Transverse colon (tissue), 4 donors: Measurements from ENCODE around the gene PCDHGB4.
"Not testable (repeated sequence)": the region's sequence is repeated elsewhere in the genome, so short reads cannot be mapped to it uniquely, and the experiment has no call there.

Experiments used
- CTCF ChIP-seq, 5 experiments: fragments of 200-600 bp in 3 of 5; fragments of 450-650 bp in 2 of 5; sonication (generic) in 3 of 5; IDR thresholded peaks; 1 replicate in 2 of 5; 2 replicates in 3 of 5; pipeline ENCODE4 v1.5.1; 2016 to 2017; ENCODE audit warnings: antibody characterized with exemption in 5 of 5, inconsistent platforms in 3 of 5, mild to moderate bottlenecking in 2 of 5, moderate library complexity in 1 of 5
- EP300 ChIP-seq: sonication (generic); formaldehyde crosslinking; IDR thresholded peaks from one replicate; pipeline ENCODE4 v1.6.1; 2017; ENCODE audit warnings: antibody characterized with exemption, low read depth
- POLR2A ChIP-seq: fragments of 450-650 bp; IDR thresholded peaks from one replicate; pipeline ENCODE4 v1.6.1; 2016; ENCODE audit warnings: antibody characterized with exemption, mild to moderate bottlenecking, moderate library complexity
- POLR2AphosphoS5 ChIP-seq, 3 donors: sonication (generic); formaldehyde crosslinking; IDR thresholded peaks; one replicate each; pipeline ENCODE4 v1.6.1; 2016; ENCODE audit warnings: antibody characterized with exemption in 3 of 3

DNA sequence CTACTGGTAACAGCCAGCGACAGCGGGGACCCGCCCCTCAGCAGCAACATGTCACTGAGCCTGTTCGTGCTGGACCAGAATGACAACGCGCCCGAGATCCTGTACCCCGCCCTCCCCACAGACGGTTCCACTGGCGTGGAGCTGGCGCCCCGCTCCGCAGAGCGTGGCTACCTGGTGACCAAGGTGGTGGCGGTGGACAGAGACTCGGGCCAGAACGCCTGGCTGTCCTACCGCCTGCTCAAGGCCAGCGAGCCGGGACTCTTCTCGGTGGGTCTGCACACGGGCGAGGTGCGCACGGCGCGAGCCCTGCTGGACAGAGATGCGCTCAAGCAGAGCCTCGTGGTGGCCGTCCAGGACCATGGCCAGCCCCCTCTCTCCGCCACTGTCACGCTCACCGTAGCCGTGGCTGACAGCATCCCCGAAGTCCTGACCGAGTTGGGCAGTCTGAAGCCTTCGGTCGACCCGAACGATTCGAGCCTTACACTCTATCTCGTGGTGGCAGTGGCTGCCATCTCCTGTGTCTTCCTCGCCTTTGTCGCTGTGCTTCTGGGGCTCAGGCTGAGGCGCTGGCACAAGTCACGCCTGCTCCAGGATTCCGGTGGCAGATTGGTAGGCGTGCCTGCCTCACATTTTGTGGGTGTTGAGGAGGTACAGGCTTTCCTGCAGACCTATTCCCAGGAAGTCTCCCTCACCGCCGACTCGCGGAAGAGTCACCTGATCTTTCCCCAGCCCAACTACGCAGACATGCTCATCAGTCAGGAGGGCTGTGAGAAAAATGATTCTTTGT lies 7.1 kb downstream of the PCDHGB4 start:
- not testable (repeated sequence) for TF ChIP-seq POLR2A; CTCF (IDR thresholded peaks at IDR 0.05); POLR2AphosphoS5 (IDR thresholded peaks at IDR 0.05); EP300
